Type B pancreatic cell (in vitro differentiated cells): ENCODE results near the gene MT1F. TPM values are rescaled to one million over a fixed set of nuclear protein-coding genes. Genes with fewer than 3 reads are reported as not detected.

ENCODE experiments used
- DNase-seq: peaks from one replicate; pipeline ENCODE4 v3.0.0; 2021; ENCODE audit warnings: mixed read lengths; ENCODE audit not compliant: unreplicated experiment; ENCODE audit errors: extremely low spot score
- H3K27ac Mint-ChIP-seq: 2 replicates; pipeline ENCODE4 v1.8.0; 2021; ENCODE audit warnings: mild to moderate bottlenecking, mixed read lengths
- H3K27me3 Mint-ChIP-seq: 2 replicates; pipeline ENCODE4 v1.8.0; 2021; ENCODE audit warnings: mixed read lengths
- H3K36me3 Mint-ChIP-seq: 2 replicates; pipeline ENCODE4 v1.8.0; 2021; ENCODE audit warnings: mixed read lengths
- H3K4me1 Mint-ChIP-seq: one replicate; pipeline ENCODE4 v1.8.0; 2021; ENCODE audit warnings: mixed read lengths; ENCODE audit not compliant: unreplicated experiment
- H3K4me3 Mint-ChIP-seq: 2 replicates; pipeline ENCODE4 v1.8.0; 2021; ENCODE audit warnings: mild to moderate bottlenecking, mixed read lengths
- H3K9me3 Mint-ChIP-seq: 2 replicates; pipeline ENCODE4 v1.8.0; 2021; ENCODE audit warnings: mixed read lengths
- CTCF ChIP-seq: fragments of 200-600 bp; sonication (generic); conservative IDR thresholded peaks from 2 replicates; pipeline ENCODE4 v1.5.0; 2021; ENCODE audit warnings: antibody characterized with exemption, mild to moderate bottlenecking
- total RNA-seq: library from RNA; stranded (reverse); gene quantifications from 2 replicates; pipeline ENCODE4 v1.2.1, GENCODE V29; 2021; ENCODE audit warnings: low replicate concordance

The MT1F gene
- total RNA-seq, 1 donor from 2014 or later, result 6.5 TPM

- Mint-ChIP-seq H3K36me3 (no peaks in the 10 kb centered on the region), H3K27ac (no peak overlapping the region), H3K27me3 (peaks cover 93% of the 10 kb centered on the region), H3K9me3 (no peaks in the 10 kb centered on the region), H3K4me1 (peaks cover 10% of the 10 kb centered on the region), H3K4me3 (peak overlapping the region; percentile 67)
- no peak for DNase-seq
- TF ChIP-seq CTCF, result no peak
Observed at GRCh38 chr16:56632848-56633365, 24.9 kb upstream of the MT1F start.

GRCh38 chr16:56633535-56633934, 24.2 kb upstream of the MT1F start:
- TF ChIP-seq CTCF, result no peak
- H3K27me3 Mint-ChIP-seq, result peaks cover 96% of the 10 kb centered on the region

GRCh38 chr16:56634715-56635440, 22.9 kb upstream of the MT1F start:
- H3K27ac Mint-ChIP-seq, result no peak overlapping the region
- H3K27me3 Mint-ChIP-seq, result peaks cover 96% of the 10 kb centered on the region
- peaks cover 9% of the 10 kb centered on the region for H3K4me1 Mint-ChIP-seq
- no peak for TF ChIP-seq CTCF
- no peaks in the 10 kb centered on the region for H3K36me3 Mint-ChIP-seq
- H3K9me3 Mint-ChIP-seq, result no peaks in the 10 kb centered on the region
- DNase-seq, result no peak
- H3K4me3 Mint-ChIP-seq, result peak overlapping the region; percentile 29

More at GRCh38 chr16:56633535-56633934, 24.2 kb upstream of the MT1F start:
- DNase-seq, result no peak
- Mint-ChIP-seq H3K36me3 (no peaks in the 10 kb centered on the region), H3K9me3 (no peaks in the 10 kb centered on the region), H3K27ac (no peak overlapping the region), H3K4me1 (peaks cover 11% of the 10 kb centered on the region), H3K4me3 (no peak overlapping the region)

- Mint-ChIP-seq H3K4me1 (peaks cover 9% of the 10 kb centered on the region), H3K27me3 (peaks cover 96% of the 10 kb centered on the region), H3K9me3 (no peaks in the 10 kb centered on the region), H3K27ac (no peak overlapping the region), H3K4me3 (no peak overlapping the region), H3K36me3 (no peaks in the 10 kb centered on the region)
- no peak for TF ChIP-seq CTCF
- DNase-seq, result no peak
Observed at GRCh38 chr16:56635441-56635967, 22.3 kb upstream of the MT1F start.

GRCh38 chr16:56636616-56637413, 20.9 kb upstream of the MT1F start:
- no peak for TF ChIP-seq CTCF
- Mint-ChIP-seq H3K36me3 (no peaks in the 10 kb centered on the region), H3K27ac (no peak overlapping the region), H3K4me3 (no peak overlapping the region), H3K27me3 (peaks cover 96% of the 10 kb centered on the region), H3K9me3 (no peaks in the 10 kb centered on the region), H3K4me1 (peaks cover 9% of the 10 kb centered on the region)
- DNase-seq, result no peak
